GM21737 (cell line): ENCODE measurements around the gene SCYGR1.
"Not testable (repeated sequence)": the region's sequence is repeated elsewhere in the genome, so short reads cannot be mapped to it uniquely, and the experiment has no call there.

Source experiments
- ATAC-seq: cut with Tn5 transposase; IDR thresholded peaks from one replicate; pipeline ENCODE4 v1.9.1; 2021; ENCODE audit warnings: mild to moderate bottlenecking, moderate library complexity; ENCODE audit not compliant: unreplicated experiment

SCYGR1 gene

DNA sequence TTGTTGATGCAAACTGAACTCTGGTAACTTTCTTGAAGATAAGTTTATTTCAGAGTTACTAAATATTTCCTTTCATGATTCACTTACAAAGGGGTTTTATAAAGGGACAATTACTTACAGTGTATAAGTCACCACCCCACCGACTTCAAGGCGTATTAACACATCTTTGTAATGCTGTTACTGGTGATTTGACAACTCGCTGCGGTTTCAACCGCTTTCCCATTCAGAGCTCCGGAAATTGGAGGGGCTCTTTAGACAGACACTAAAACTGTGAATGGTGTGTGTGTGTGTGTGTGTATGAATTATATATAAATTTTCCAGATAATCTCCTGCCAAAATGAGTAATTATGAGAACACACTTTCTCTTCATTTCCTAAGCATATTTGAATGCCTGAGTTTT, 13.6 kb downstream of the SCYGR1 start:
- no peak for ATAC-seq

DNA sequence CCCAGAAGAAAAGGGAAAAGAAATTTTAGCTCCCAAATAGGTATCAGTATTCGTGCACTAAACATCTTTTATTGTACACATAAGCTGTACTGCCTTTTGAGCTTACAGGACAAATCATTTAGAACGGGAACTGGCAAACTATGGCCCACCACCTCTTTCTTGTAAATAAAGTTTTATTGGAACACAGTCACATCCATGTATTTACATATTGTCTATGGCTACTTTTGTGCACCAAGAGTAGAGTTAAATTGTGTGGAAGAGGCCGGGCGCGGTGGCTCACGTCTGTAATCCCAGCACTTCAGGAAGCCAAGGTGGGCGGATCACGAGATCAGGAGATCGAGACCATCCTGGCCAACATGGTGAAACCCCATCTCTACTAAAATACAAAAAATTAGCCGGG, 14.4 kb downstream of the SCYGR1 start:
- no peak for ATAC-seq

DNA sequence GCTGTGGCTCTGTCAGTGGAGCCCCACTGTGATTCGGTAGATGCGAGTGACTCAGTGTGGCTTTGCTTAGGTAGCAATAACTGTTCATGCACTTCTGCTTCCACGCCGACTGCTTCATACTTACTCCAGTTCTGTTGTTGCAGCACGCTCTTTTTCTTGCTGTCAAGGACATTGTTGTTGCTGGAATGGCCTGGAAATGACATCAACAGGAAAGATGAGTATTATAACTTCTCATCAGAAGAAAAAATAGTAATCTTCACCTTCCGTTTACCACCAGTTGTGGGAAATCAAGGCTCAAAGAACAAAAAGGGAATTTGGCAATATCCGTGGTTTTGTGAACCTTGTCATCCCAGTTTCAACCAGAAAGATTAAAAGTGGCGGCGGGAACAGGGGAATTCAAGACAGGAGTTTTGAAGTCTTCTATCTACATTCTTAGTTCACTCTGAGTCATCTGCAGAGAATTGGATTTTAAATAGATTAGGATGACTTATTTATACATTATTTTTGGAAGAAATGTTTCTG, 16.9 kb downstream of the SCYGR1 start:
- ATAC-seq: no peak

- no peak for ATAC-seq
Measured at GRCh38 chr2:227370092-227370491, 17.7 kb downstream of the SCYGR1 start.

GRCh38 chr2:227368574-227368973, 19.2 kb downstream of the SCYGR1 start:
- ATAC-seq: no peak

DNA sequence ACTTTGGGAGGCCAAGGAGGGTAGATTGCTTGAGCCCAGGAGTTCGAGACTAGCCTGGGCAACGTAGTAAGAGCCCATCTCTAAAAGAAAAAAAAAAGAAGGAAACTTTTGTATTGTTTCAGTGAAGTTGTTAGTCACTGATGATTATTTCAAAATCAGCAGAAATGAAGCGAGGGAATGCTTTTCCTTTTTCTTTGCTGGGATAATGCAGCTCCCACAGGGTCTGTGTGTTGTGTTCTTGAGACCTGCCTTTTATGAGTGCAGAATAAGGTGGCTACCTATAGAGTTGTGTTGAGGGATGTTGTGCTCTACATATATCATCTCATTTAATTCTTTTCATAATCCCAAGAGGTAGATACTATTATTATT, 20.3 kb downstream of the SCYGR1 start:
- ATAC-seq: no peak

GRCh38 chr2:227366769-227367426, 20.9 kb downstream of the SCYGR1 start:
- no peak for ATAC-seq

DNA sequence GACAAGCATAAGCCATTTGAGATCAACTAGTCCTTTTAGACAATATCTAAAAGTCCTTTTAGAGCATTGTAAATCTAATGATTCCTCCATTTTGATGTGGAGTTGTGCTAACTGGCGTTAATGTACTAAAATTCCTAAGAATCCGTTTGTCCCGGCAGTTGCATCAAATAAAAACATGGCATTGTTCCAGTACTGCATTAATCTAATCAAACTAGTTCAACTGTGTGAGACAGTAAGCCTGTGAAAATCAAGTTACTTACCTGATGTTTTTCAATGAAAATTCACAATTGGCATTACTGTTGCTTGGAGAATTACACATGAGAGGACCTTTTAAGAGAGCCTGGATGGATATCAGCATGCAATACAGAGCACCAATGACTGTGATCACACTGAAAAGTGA, 21.9 kb downstream of the SCYGR1 start:
- ATAC-seq: no peak

DNA sequence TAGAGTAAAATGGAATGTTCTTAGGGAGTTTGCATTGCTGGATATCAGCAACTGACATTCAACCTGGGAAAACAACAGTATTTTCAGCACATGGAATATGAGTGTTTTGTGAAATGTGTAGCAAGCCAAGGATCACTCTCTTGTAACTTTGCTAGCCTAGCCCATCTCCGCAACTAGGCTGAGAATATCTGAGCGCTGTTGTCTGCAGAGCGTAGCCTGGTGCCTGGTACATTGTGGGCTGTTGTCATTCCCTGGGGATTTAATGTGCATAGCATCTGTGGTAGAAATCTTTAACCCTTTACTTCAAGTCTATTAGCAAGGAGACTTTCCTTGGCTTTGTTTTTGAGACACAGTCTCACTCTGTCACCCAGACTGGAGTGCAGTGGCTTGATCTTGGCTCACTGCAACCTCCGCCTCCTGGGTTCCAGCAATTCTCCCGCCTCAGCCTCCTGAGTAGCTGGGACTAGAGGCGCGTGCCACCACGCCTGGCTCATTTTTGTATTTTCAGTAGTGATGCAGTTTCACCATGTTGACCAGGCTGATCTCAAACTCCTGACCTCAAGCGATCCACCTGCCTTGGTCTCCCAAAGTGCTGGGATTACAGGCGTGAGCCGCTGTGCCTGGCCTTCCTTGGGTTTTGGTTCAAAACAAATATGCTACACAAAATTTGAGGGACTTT, 23.0 kb downstream of the SCYGR1 start:
- not testable (repeated sequence) for ATAC-seq

DNA sequence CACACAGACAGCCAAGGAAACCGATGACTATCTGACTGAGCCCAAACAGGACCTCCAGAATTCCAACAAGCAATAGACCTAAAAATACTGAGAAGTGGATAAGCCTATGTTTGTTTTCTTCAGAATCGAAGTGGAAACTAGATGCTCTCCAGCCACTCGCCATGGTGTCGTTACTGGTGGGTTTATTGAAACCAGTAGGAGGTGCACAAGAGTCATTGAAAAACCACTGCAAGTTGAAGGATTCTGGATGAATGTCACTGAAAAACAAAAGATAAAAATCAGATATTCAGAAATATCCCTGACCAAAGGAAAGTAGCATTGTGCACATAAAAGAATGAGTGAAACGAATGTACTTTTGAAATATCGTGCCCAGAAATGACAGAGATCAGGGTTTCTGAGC, 24.0 kb downstream of the SCYGR1 start:
- ATAC-seq: no peak

- ATAC-seq: no peak
Measured at GRCh38 chr2:227360351-227360750, 27.4 kb downstream of the SCYGR1 start.

- no peak for ATAC-seq
Measured at GRCh38 chr2:227351639-227352038, 36.1 kb downstream of the SCYGR1 start.

DNA sequence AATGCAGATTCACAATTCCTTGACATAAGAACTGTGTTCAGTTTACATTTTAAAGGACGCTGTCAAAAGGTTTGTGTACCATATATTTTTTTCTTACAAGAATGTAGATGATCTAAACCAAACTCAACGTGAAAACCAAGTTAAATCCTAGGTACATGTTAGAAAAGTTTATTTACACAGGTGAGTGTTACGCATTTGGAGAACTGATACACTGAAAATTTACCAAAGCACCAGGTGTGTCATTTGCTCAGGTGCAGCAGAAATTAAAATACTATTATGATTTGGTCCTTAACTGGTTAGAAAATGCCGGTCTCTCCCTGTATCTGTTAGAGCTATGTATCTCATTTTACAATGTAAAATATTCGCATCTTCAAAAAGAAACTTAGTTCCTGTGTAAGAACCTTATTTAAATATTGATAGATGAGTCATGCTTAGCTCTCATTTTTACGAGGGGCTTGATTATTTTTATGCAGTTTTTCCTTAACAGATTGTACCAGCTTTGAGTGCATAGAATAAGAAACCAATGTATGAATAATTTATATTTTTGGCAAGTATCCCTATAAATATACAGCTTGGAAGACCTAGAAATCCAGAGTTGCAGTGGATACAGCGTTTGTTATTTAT, 37.6 kb downstream of the SCYGR1 start:
- no peak for ATAC-seq

DNA sequence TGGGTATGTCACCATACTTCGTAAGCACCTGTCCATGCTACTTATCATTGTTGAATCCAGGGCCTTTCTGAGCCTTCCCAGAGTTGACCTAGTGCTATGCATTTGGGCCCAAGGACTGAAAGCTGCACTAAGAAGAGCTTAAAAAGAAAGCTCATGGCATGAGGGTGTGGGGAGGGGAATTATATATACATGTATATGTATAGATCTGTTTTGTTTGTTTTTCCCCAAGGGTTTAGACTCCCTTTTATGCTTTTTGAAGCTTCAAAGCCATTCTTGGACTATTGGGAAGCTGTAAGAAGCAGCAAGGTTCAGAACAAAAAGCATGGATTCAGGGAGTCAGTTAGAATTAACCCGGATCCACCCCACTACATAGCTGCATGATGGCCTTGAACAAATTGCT, 39.4 kb downstream of the SCYGR1 start:
- ATAC-seq: no peak

DNA sequence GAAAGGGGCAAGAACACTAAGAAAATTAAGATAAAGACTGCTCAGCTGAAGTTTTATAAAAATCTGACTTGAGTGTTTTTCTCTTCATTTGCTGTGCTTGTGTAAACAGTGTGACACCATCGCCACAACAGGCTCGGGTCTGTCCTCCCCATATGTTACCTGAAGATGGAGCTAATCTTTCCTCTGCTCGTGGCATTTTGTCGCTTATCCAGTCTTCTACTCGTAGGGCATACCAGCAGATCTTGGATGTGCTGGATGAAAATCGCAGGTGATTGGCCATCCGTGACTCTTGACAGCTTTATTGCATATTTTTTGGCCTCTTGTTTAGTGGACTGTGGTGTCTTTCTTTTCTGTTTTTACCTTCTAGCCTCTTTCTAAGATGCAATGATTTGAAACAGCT, 40.6 kb downstream of the SCYGR1 start:
- no peak for ATAC-seq

- no peak for ATAC-seq
Measured at GRCh38 chr2:227344231-227344630, 43.5 kb downstream of the SCYGR1 start.

GRCh38 chr2:227341553-227341952, 46.2 kb downstream of the SCYGR1 start:
- ATAC-seq: no peak

DNA sequence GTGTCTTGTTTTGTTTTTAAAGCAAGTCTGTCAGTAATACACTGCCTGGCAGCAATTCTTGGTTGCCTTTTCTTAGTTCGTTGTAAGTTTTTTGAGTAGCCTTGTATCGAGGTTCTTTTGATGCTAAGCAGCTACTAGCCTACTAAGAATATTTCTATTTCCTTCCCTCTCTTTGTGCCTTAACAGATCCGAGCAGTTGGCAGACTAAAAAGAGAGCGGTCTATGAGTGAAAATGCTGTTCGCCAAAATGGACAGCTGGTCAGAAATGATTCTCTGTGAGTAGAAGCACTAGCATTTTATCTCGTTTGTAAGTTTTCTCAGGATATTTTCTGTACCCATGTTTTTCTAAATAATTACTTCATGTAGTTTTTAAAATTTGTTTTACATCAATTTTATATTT, 47.6 kb downstream of the SCYGR1 start:
- ATAC-seq: no peak

GRCh38 chr2:227339098-227339599, 48.6 kb downstream of the SCYGR1 start:
- ATAC-seq: no peak
